H1 (cell line): ENCODE measurements around the gene IGSF23. TPM values are rescaled to one million over a fixed set of nuclear protein-coding genes. Genes with fewer than 3 reads are reported as not detected.

ENCODE experiments used
- NANOG ChIP-seq: IDR thresholded peaks from 2 replicates; pipeline ENCODE4 v1.6.1; 2011; ENCODE audit warnings: low read length, low read depth, mild to moderate bottlenecking, inconsistent platforms; ENCODE audit not compliant: insufficient read depth, poor library complexity, severe bottlenecking
- RNF2 ChIP-seq: fragments of 200-900, 300-1000 bp; sonication (generic); IDR thresholded peaks from 2 replicates; pipeline ENCODE4 v1.7.1; 2016; ENCODE audit warnings: borderline replicate concordance, low read depth, mild to moderate bottlenecking, antibody characterized with exemption, low read length; ENCODE audit not compliant: poor library complexity, severe bottlenecking; ENCODE audit errors: missing control alignments
- polyA plus RNA-seq, 7 experiments: library from polyadenylated mRNA; depleted of rRNA in 3 of 7; stranded (reverse) in 5 of 7; unstranded in 2 of 7; fragments of >200 nt in 5 of 7; fragments of 200-250 nt in 2 of 7; gene quantifications; 1 replicate in 5 of 7; 2 replicates in 1 of 7; 4 replicates in 1 of 7; pipeline versions ENCODE4 v1.2.1 to v1.2.3, GENCODE V29; 2011 to 2013; ENCODE audit warnings: missing spikeins in 2 of 7, mixed read lengths in 2 of 7
- total RNA-seq: library from RNA; stranded (reverse); fragmentation: NEBNext Ultra II Directional; extraction: Animal tissue kit (Norgen Biotek cat#: 25700); gene quantifications from 2 replicates; pipeline ENCODE4 v1.2.1, GENCODE V29; 2021

The IGSF23 gene
- total and polyA plus RNA-seq, 2 of the 8 experiments (the other 6 are each of a cell fraction or from before 2014, with no cell fraction given): not detected

DNA sequence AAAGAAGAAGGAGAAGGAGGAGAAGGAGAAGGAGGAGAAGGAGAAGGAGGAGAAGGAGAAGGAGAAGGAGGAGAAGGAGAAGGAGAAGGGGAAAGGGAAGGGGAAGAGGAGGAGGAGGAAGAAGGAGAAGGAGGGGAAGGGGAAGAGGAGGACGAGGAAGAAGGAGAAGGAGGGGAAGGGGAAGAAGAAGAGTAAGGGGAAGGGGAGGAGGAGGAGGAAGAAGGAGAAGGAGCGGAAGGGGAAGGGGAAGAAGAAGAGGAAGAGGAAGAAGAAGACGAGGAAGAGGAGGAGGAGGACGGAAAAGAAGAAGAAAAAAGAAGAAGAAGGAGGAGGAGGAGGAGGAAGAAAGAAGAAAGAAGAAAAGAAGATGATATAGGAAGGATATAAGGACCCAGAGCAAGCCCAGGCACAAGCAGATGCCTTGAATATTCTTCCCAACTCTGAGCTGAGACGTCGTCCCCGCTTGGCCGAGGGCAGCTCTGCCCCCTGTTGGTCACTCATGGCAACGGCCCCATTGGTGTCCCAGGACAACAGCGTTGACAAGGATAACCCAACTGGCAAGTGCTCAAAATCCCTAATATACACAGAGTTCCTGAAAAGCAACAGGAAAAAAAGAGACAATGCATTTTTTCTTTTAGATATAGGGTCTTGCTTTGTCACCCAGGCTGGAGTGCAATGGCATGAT lies 30.6 kb upstream of the IGSF23 start (continued):
- TF ChIP-seq NANOG: no peak
- no peak for TF ChIP-seq RNF2
